ENCODE results near the gene KRTAP10-7.
"Not testable (repeated sequence)": the region's sequence is repeated elsewhere in the genome, so short reads cannot be mapped to it uniquely, and the experiment has no call there.

Gene KRTAP10-7

DNA sequence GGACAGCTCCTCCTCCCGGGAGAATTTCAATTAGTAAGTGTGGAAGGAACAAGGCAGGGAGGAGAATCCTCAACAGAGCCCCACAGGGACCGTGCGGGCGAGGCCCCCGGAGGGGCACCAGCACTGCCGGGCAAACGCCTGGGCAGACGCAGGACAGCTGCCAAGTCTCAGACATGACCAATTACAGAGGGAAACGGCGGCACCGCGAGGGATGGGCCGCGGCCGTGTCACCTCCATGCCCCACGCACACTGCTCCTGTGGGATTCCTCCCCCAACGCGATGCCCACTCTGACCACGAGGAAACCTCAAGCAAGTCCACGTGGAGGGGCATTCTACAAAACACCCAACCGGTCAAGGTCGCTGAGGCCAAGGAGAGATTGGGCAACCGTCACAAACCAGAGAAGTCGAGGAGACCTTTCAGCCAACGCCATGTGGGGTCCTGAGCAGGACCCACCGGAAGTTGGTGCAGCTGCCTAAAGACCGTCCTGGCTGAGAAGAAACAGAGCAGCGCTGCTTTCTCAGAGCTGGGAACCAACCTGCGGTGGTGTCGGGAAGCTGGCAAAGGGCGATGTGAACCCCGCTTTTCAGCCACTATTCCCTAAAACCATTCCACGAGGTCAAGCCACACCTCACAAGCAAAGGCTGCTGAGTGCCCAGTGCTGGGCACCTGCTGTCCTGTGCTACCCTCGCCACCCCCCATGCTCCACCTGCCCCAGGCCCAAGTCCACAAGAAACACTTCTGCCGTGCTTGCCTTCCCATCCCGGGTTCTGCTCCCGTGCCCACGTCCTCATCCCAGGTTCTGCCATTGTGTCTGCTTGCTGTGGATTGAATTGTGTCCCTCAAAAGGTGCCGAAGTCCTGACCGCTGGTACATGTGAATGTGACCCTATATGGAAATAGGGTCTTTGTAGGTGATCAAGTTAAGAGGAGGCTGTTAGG is 28.3 kb upstream of the KRTAP10-7 start:
- DNase-seq (ENCODE audit: low read depth): no peak

DNA sequence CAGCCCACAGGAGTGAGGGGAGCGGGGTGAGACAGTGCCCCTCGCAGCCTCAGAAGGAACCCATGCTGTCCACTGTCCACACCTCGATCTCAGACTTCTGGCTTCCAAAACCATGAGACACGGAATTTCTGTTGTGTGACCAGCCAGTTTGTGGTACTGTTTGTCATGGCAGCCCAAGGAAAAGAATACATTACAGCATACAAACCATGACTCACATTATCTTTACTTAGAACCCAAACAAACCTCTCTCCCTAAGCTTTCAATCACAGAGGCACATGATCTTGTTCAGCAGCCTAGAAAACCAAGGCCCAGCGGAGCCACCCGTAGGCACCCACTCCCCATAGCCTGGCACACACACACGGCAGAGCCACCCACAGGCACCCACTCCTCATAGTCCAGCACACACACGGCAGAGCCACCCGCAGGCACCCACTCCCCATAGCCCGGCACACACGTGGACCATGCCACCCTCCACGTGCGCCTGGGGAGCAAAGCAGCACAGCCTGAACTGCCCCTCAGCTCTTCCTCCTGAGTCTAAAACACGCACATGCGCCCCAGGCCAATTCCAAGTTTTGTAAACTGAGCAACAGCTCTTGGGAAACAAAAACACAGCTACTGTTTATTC is 27.3 kb upstream of the KRTAP10-7 start:
- DNase-seq (ENCODE audit: low read depth): no peak

DNA sequence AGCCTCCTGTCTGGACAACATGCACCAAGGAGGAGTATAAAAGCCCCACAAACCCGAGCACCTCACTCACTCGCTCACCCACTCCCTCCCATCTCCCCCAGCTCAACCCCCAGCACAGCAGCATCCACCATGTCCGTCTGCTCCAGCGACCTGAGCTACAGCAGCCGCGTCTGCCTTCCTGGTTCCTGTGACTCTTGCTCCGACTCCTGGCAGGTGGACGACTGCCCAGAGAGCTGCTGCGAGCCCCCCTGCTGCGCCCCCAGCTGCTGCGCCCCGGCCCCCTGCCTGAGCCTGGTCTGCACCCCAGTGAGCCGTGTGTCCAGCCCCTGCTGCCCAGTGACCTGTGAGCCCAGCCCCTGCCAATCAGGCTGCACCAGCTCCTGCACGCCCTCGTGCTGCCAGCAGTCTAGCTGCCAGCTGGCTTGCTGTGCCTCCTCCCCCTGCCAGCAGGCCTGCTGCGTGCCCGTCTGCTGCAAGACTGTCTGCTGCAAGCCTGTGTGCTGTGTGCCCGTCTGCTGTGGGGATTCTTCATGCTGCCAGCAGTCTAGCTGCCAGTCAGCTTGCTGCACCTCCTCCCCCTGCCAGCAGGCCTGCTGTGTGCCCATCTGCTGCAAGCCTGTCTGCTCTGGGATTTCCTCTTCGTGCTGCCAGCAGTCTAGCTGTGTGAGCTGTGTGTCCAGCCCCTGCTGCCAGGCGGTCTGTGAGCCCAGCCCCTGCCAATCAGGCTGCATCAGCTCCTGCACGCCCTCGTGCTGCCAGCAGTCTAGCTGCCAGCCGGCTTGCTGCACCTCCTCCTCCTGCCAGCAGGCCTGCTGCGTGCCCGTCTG is 26.6 kb upstream of the KRTAP10-7 start, which contains the start of gene KRTAP10-4:
Gene KRTAP10-4 (plus strand): TSS at position 100 of the 827 bp plus-strand sequence. CDS start 30 bp downstream, at position 130.
- DNase-seq (ENCODE audit: low read depth): not testable (repeated sequence)

DNA sequence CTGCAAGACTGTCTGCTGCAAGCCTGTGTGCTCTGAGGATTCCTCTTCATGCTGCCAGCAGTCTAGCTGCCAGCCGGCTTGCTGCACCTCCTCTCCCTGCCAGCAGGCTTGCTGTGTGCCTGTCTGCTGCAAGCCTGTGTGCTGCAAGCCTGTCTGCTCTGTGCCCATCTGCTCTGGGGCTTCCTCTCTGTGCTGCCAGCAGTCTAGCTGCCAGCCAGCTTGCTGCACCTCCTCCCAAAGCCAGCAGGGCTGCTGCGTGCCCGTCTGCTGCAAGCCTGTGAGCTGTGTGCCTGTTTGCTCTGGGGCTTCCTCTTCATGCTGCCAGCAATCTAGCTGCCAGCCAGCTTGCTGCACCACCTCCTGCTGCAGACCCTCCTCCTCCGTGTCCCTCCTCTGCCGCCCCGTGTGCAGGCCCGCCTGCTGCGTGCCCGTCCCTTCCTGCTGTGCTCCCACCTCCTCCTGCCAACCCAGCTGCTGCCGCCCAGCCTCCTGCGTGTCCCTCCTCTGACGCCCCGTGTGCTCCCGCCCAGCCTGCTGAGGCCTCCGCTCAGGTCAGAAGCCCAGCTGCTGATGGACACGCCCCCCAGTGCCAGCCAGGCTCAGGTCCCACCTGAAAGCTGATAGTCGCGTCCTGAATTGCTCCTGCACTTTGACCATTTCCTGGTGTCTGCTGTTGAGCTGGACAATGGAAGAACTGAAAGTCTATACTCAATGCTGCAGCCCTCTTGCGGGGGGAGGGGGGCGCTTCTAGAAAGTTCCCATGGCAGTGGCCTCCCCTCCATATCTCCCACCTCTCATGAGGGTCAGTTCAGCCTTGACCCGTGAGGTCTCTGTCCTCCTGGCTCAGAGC is 25.7 kb upstream of the KRTAP10-7 start:
- no peak for DNase-seq (ENCODE audit: low read depth)

DNA sequence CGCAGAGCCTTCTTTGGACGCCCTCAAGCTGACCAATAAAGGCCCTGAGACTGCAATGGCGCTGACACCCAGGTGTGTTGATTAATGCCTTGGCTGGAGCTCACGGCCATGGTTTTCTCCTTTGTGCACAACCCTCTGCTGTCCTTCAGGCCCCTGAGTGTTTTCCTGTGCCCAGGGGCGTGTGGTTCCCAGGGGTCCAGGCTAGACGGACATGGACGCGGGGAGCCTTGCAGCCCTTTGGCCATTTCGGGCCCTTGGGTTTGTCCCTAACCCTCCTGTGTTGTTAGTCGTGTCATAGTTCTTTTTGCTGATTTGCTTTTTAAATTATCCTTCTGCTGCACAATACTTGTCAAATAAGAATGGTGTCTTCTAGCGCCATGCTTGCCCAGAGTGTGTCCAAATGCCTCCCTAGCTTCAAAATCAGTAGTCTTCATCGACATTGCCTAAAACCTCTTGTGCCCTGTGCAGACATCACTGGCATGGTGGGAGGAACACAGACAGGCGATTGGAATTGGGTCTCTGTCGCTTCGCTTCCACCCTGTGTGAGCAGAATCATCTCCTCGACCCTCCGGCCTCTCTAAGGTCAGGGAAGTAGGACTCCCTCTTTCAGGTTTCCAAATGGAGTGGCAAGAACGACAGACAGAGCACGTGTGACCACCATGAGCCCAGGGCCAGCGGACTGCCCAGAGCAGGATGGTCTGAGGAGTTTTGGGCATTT is 24.9 kb upstream of the KRTAP10-7 start:
- DNase-seq (ENCODE audit: low read depth): no peak

DNA sequence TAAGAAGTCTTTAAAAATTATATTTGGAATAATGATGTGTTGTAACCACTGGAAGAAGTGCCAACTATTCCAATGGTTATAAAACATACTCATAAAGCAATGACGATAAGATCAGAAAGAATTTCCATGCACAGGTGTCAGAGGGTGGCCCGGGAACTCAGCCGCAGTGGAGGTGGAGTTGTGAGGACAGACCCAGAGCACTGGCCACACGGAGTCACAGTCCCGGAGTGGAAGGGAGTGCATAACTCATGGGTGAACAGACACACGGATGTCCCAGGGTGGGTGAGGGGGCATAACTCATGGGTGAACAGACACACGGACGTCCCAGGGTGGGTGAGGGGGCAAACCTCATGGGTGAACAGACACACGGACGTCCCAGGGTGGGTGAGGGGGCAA is 24.4 kb upstream of the KRTAP10-7 start:
- no peak for DNase-seq (ENCODE audit: low read depth)

DNA sequence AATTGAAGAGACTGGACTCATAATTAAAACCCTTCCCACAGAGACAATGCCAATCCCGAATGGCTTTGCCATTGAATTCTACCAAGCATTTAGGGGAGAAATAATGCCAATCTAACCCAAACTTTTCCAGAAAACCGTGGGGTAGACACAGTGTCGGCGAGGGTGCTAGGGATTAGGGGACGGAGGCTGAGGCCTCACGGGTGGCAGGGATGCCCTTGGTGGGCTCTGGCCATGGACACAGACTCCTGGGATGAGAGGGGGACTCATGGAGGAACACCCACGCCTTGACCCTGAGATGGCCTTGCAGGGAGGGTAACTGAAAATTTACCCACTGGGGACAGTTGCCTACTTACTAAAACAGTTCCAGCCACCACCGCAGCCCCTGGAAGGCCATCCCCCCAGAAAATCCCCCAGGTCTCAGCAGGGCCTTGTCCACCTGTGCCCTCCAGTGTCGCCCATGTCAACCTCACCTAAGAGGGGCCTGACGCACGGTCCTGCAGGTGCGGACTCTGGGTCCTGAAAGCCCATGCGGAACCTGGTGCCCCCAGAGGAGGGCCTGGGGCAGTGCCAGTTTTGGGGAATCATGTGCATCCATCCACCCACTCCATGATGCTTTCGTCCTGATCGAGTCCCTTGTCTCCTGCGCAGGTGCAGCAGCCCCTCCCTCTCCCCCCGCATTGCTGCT is 21.9 kb upstream of the KRTAP10-7 start:
- DNase-seq (ENCODE audit: low read depth): no peak

DNA sequence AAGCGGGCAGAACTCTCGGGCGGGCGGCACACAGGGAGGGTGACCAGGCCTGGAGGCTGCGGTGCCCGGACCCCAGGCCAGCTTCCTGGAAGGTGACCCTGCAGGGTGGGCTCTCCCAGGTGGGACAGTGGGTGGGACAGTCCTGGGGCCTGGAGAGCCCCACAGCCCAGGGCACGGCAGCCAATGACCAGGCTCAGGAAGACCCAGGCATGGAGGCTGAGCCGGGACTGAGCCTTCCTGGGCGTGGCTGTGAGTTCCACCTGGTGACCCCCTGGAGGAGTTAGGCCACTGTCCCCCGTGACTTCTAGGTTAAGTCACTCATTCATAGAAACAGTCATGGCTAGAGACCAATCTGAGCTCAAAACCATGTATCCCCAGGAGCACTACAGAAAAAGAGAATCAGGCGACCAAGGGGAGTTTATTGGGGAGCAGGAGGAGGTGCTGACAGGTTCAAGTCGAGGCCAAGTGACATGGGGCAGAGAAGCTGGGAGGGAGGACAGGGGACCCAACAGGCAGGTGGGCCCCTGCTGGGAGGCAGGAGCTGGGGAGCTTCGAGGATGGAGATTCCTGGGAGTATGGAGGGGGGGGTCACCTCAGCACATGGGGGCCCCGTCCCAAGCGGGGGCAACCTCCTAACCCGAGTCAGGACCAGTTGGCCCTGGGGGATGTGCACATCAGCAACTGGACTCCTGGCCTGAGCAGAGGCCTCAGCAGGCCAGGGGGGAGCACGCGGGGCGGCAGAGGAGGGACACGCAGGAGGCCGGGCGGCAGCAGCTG is 21.2 kb upstream of the KRTAP10-7 start:
- no peak for DNase-seq (ENCODE audit: low read depth)

DNA sequence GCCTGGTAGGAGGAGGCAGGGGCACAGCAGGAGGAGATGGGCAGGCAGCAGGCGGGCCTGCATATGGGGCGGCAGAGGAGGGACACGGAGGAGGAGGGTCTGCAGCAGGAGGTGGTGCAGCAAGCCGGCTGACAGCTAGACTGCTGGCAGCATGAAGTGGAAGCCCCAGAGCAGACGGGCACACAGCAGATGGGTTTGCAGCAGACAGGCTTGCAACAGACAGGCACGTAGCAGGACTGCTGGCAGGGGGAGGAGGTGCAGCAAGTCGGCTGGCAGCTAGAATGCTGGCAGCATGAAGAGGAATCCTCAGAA is 20.6 kb upstream of the KRTAP10-7 start:
- DNase-seq (ENCODE audit: low read depth): no peak

DNA sequence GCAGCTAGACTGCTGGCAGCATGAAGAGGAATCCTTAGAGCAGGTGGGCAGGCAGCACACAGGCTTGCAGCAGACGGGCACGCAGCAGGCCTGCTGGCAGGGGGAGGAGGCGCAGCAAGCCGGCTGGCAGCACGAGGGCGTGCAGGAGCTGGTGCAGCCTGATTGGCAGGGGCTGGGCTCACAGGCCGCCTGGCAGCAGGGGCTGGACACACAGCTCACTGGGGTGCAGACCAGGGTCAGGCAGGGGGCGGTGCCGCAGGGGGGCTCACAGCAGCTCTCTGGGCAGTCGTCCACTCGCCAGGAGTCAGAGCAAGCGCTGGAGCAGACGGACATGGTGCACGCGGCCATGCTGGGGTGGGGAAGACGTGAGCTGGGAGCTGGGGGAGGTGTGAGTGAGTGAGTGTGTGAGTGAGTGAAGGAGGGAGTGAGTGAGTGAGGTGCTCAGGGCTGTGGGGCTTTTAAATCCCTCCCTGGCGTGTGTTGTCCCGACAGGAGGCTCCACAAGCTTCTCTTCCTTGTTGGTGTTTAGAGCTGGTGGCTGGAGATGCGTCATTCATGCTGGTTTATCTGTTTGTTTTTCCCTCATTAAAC is 20.1 kb upstream of the KRTAP10-7 start, which contains the start of gene KRTAP10-5:
Gene KRTAP10-5 (minus strand): TSS at position 374 of the 591 bp plus-strand sequence. CDS start 26 bp downstream, at position 348.
- not testable (repeated sequence) for DNase-seq (ENCODE audit: low read depth)

DNA sequence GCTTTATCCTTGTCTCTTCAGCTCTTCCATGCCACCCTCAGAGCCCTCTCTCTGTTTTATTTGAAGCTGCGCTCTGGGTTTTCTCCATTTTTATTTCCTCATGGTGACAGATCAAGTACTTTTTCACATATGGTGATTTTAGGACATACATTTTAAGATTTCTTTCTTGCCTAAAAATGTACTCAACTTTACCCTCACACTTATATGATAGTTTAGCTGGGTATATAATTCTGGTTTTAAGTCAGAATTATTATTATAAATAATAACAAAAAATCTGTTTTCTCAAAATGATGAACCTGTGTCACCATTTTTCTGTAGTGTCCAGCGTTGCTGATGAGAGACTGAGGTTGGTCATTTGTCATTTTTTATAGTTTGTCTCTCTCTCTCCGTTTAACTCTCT is 19.2 kb upstream of the KRTAP10-7 start:
- DNase-seq (ENCODE audit: low read depth): no peak

DNA sequence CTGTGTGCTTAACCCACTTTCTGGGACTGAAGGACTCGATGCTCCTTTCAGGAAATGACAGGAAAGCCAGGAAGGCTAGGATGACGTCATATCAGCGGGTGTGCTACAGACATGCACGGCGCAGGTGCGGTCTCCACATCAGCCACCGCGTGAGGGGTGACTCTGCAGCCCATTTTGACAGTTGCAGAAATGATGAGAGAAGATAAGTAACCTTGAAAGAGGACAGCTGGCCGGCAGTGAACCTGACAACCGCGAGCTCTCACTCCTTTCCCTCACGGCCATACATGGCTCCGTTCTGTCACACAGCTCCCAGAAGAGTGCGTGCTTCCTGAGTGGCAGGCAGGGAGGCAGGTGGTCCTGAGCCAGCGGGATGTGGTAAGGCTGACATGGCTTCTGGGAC is 18.3 kb upstream of the KRTAP10-7 start:
- no peak for DNase-seq (ENCODE audit: low read depth)

DNA sequence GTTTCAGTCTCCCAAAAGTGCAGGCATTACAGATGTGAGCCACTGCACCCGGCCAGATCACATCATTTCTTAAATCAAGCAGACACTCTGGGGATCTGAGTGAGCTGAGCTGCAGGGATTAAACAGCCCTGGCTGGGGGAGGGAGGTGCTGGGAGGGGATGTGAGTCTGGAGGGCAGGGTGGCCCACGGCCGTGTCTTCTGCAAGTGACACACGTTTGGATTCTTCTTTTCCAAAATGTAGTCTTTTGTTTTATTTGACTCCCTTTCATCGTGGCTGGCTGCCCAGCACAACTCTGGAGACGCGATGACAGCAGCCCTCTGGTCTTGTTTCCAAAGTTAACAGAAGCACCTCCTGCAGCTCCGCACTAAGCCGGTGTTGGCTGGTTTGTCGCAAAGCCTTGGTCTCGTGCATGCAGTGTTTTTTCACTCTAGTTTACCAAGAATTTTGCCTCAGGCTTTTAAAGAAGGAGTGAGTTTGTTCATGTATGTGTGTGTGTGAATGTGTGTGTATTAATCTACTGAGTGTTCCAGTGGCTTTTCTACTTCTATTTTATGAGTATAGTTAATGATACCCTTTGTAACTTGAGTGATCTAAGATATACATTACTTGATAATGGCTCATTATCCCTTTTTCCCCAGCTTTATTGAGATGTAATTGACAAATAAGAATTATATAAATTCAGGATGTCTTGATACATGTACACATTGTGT is 17.2 kb upstream of the KRTAP10-7 start:
- DNase-seq (ENCODE audit: low read depth): no peak

DNA sequence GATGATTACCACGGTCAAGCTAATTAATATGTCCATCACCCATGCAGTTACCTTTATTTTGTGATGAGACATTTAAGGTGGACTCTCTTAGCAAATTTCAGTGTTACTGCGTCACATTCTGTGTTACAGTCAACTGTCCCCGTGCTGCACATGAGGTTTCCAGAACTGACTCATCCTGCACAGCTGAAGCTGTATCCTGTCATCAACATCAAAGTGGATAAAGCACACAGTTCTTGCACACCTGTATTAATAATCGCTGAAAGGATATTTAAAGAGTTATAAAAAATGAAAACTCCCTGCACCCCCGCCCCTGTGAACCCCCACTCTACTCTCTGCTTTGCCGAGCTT is 16.6 kb upstream of the KRTAP10-7 start:
- DNase-seq (ENCODE audit: low read depth): peak; percentile 11

DNA sequence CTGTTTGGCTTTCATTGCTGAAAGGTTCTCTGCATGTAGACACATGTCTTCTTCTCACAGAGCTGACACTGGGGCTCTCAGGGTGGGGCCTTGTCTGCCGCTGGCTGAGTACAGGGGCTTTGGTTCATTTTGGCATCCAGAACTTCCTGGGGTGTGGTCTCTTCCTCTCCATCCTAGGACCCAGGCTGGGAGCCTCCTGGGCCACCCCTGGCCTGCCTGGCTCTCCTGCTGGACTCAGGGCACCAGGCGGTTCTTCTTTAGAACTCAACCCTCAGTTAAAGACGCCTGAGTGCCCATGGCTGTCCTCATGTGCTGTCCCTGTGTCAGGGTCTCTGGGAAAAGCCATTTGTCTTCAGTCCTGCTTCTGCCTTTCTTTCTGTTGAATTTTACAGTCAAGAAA is 14.5 kb upstream of the KRTAP10-7 start:
- DNase-seq (ENCODE audit: low read depth): no peak

DNA sequence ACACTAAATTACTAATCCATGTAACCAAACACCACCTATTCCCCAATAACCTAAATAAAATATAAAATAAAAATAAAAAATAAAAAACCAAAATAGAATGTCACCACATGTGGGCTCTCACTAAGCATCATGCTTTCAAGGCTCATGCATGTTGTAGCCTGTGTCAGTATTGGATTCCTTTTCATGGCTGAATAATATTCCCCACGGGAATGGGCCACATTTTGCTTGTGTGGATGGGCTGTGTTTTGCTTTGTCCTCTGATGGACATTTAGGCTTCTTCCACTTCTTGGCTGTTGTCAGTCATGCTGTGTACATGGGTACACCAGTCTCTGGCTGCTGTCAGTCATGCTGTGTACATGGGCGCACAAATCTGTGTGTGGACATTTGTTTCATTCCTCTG is 11.3 kb upstream of the KRTAP10-7 start:
- no peak for DNase-seq (ENCODE audit: low read depth)

DNA sequence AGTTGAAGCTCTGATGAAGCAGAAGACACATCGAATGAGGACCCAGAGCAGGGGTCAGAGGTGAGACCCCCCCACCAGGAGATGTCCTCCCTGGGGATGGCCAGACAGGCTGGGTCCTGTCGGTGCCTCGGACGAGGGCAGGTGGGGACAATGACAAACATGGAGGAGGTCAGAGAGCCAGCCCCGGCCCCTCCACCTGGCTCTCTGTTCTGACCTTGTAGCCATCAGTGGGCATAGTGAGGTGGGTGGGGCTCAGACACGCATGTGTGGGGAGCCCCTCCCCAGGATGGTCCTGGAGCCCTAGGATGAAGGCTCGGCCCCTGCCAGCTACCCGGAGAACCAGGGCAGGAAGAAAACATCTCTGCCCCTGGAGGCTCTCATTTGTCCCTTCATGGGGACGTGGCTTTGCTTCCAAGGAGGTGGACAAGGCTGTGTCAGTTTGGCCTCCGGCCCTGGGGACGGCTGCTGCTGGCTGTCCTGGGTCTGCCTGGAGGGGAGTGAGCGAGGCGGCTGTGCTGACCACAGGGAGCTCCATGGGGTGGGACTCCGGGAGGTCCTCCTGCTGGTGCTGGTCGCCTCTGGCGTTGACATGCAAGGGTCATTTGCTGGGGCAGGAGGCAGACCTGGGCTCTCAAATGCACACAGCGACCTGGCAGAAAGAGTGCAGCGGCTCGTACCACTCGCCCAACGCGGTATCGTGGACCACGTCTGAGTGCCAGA is 10.7 kb upstream of the KRTAP10-7 start:
- DNase-seq (ENCODE audit: low read depth): no peak

DNA sequence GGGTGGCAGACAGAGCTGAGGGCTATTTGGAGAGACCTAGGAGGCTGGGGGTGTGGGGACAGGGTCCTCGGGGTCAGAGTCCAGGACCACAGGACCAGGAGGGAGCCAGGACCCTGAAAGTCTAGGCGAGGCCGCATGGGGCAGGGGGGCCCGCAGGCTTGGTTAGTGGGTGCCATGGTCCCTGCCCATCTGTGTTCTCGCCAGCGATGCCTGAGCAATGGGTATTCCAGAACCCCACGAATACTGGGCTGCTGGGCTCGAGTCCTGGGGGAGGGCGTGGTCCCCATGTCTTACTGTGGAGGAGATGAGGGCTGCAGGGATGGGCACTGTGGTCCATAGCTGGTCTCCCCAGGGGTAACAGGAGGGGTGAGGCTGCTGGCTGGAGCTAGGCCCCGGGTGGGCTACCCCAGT is 10.1 kb upstream of the KRTAP10-7 start:
- no peak for DNase-seq (ENCODE audit: low read depth)
